ENCODE data around the gene POR.
"Not testable (repeated sequence)": the region's sequence is repeated elsewhere in the genome, so short reads cannot be mapped to it uniquely, and the experiment has no call there.

GRCh38 chr7:75891237-75891636, 23.7 kb upstream of the POR start:
- not testable (repeated sequence) for TF ChIP-seq CTCF (IDR thresholded peaks at IDR 0.05; ENCODE audit: poor library complexity, severe bottlenecking); POLR2AphosphoS5 (IDR thresholded peaks at IDR 0.05); EP300 (conservative IDR thresholded peaks at IDR 0.05; ENCODE audit: poor library complexity, severe bottlenecking); EZH2 (IDR thresholded peaks at IDR 0.05; ENCODE audit: borderline replicate concordance, insufficient read depth, low read length, poor library complexity, severe bottlenecking); RAD21 (conservative IDR thresholded peaks at IDR 0.05)

Data from neural cell (in vitro differentiated cells).